ENCODE data around the gene PLXNC1.

Gene PLXNC1

GRCh38 chr12:94272280-94272679 is 123.9 kb downstream of the PLXNC1 start:
- Histone ChIP-seq H3K4me3 (ENCODE audit: low read length, poor library complexity, severe bottlenecking) (no peak overlapping the region), H2AFZ (ENCODE audit: low read length) (no peak overlapping the region), H3K9me2 (replicated peaks; ENCODE audit: low read depth, low read length) (no peaks in the 10 kb centered on the region), H3K27me3 (ENCODE audit: insufficient read depth, low read length, poor library complexity, severe bottlenecking) (no peaks in the 10 kb centered on the region), H3K36me3 (ENCODE audit: insufficient read depth, low read length) (no peaks in the 10 kb centered on the region; the same call in 1 of the 2 replicates), H3K9ac (ENCODE audit: low read depth, low read length, poor library complexity, severe bottlenecking) (no peak overlapping the region), H4K20me1 (ENCODE audit: insufficient read depth, low read length, poor library complexity, severe bottlenecking) (no peaks in the 10 kb centered on the region), H3K9me3 (ENCODE audit: insufficient read depth, low read depth, low read length) (no peaks in the 10 kb centered on the region), H3K79me2 (ENCODE audit: insufficient read depth, low read length) (no peaks in the 10 kb centered on the region), H3F3A (ENCODE audit: low read depth) (no peaks in the 10 kb centered on the region), H3K4me2 (ENCODE audit: low read depth, low read length, poor library complexity, severe bottlenecking) (no peak overlapping the region), H3K4me1 (ENCODE audit: insufficient read depth, low read length, poor library complexity, severe bottlenecking) (peaks cover 16% of the 10 kb centered on the region)
- TF ChIP-seq CTCF (conservative IDR thresholded peaks at IDR 0.05; ENCODE audit: low read length) (no peak), EZH2phosphoT487 (IDR thresholded peaks at IDR 0.05; ENCODE audit: borderline replicate concordance) (no peak)

GRCh38 chr12:94273272-94273671 is 124.9 kb downstream of the PLXNC1 start:
- H3K79me2 ChIP-seq (ENCODE audit: insufficient read depth, low read length) = no peaks in the 10 kb centered on the region
- peaks cover 9% of the 10 kb centered on the region for H3K4me1 ChIP-seq (ENCODE audit: insufficient read depth, low read length, poor library complexity, severe bottlenecking)
- no peak overlapping the region for H3K9ac ChIP-seq (ENCODE audit: low read depth, low read length, poor library complexity, severe bottlenecking)
- TF ChIP-seq CTCF (conservative IDR thresholded peaks at IDR 0.05; ENCODE audit: low read length) (no peak), EZH2phosphoT487 (IDR thresholded peaks at IDR 0.05; ENCODE audit: borderline replicate concordance) (no peak)
- no peaks in the 10 kb centered on the region for H3F3A ChIP-seq (ENCODE audit: low read depth)
- H3K36me3 ChIP-seq (ENCODE audit: insufficient read depth, low read length) = no peaks in the 10 kb centered on the region; the same call in 1 of the 2 replicates
- no peaks in the 10 kb centered on the region for H3K27me3 ChIP-seq (ENCODE audit: insufficient read depth, low read length, poor library complexity, severe bottlenecking)
- H4K20me1 ChIP-seq (ENCODE audit: insufficient read depth, low read length, poor library complexity, severe bottlenecking) = no peaks in the 10 kb centered on the region
- no peaks in the 10 kb centered on the region for H3K9me3 ChIP-seq (ENCODE audit: insufficient read depth, low read depth, low read length)
- no peak overlapping the region for H2AFZ ChIP-seq (ENCODE audit: low read length)
- no peak overlapping the region for H3K4me2 ChIP-seq (ENCODE audit: low read depth, low read length, poor library complexity, severe bottlenecking)
- H3K4me3 ChIP-seq (ENCODE audit: low read length, poor library complexity, severe bottlenecking) = no peak overlapping the region
- no peaks in the 10 kb centered on the region for H3K9me2 ChIP-seq (replicated peaks; ENCODE audit: low read depth, low read length)

- Histone ChIP-seq H2AFZ (ENCODE audit: low read length) (no peak overlapping the region), H3K4me3 (ENCODE audit: low read length, poor library complexity, severe bottlenecking) (no peak overlapping the region)
- TF ChIP-seq CTCF (conservative IDR thresholded peaks at IDR 0.05; ENCODE audit: low read length) (no peak), EZH2phosphoT487 (IDR thresholded peaks at IDR 0.05; ENCODE audit: borderline replicate concordance) (no peak)
Observed at GRCh38 chr12:94276725-94277124, 128.3 kb downstream of the PLXNC1 start.

More at GRCh38 chr12:94276725-94277124, 128.3 kb downstream of the PLXNC1 start:
- Histone ChIP-seq H3K9ac (ENCODE audit: low read depth, low read length, poor library complexity, severe bottlenecking) (no peak overlapping the region), H3K9me3 (ENCODE audit: insufficient read depth, low read depth, low read length) (no peaks in the 10 kb centered on the region), H3K36me3 (ENCODE audit: insufficient read depth, low read length) (peaks cover 21% of the 10 kb centered on the region; the same call in 1 of the 2 replicates), H4K20me1 (ENCODE audit: insufficient read depth, low read length, poor library complexity, severe bottlenecking) (no peaks in the 10 kb centered on the region), H3F3A (ENCODE audit: low read depth) (no peaks in the 10 kb centered on the region), H3K9me2 (replicated peaks; ENCODE audit: low read depth, low read length) (no peaks in the 10 kb centered on the region), H3K27me3 (ENCODE audit: insufficient read depth, low read length, poor library complexity, severe bottlenecking) (no peaks in the 10 kb centered on the region), H3K79me2 (ENCODE audit: insufficient read depth, low read length) (no peaks in the 10 kb centered on the region), H3K4me2 (ENCODE audit: low read depth, low read length, poor library complexity, severe bottlenecking) (no peak overlapping the region), H3K4me1 (ENCODE audit: insufficient read depth, low read length, poor library complexity, severe bottlenecking) (no peaks in the 10 kb centered on the region)

Data from Loucy (cell line).